ENCODE measurements around the gene ASCC1. TPM values are rescaled to one million over a fixed set of nuclear protein-coding genes. Genes with fewer than 3 reads are reported as not detected.
"Not testable (repeated sequence)": the region's sequence is repeated elsewhere in the genome, so short reads cannot be mapped to it uniquely, and the experiment has no call there.

ASCC1 gene
- total and polyA plus RNA-seq, 2 donors from 2014 or later, result 24.0 to 36.1 TPM

- H3K9ac ChIP-seq (ENCODE audit: low read length in 3 of 3); H3K4me3 ChIP-seq (ENCODE audit: low read length in 3 of 3); DNase-seq; H3K36me3 ChIP-seq (ENCODE audit: control insufficient read depth in 2 of 3, insufficient read depth in 3 of 3, low read length in 3 of 3); intact Hi-C loops (cut with DNase I); H3K27me3 ChIP-seq (ENCODE audit: control insufficient read depth, insufficient read depth, low read length); FAIRE-seq; H3K27ac ChIP-seq (ENCODE audit: low read depth in 2 of 2, low read length in 2 of 2); H3K9me3 ChIP-seq (ENCODE audit: control insufficient read depth in 2 of 3, insufficient read depth in 1 of 3, low read length in 3 of 3); H3K4me1 ChIP-seq (ENCODE audit: control insufficient read depth in 2 of 3, insufficient read depth in 2 of 3, low read depth in 1 of 3, low read length in 3 of 3): not testable (repeated sequence)
These were observed 68.8 kb downstream of the ASCC1 start for GRCh38 chr10:72147324-72147584.

- Histone ChIP-seq H3K4me1 (ENCODE audit: control insufficient read depth in 2 of 3, insufficient read depth in 2 of 3, low read depth in 1 of 3, low read length in 3 of 3) (peaks cover 0 to 2% (median 0%) of the 10 kb centered on the region in 3 donors), H3K27ac (ENCODE audit: low read depth in 2 of 2, low read length in 2 of 2) (no peak overlapping the region), H3K9me3 (ENCODE audit: control insufficient read depth in 2 of 3, insufficient read depth in 1 of 3, low read length in 3 of 3) (no peaks in the 10 kb centered on the region), H3K36me3 (ENCODE audit: control insufficient read depth in 2 of 3, insufficient read depth in 3 of 3, low read length in 3 of 3) (no peaks in the 10 kb centered on the region), H3K4me3 (ENCODE audit: low read length in 3 of 3) (no peak overlapping the region), H3K27me3 (ENCODE audit: control insufficient read depth, insufficient read depth, low read length) (no peaks in the 10 kb centered on the region), H3K9ac (ENCODE audit: low read length in 3 of 3) (no peak overlapping the region)
- intact Hi-C loops (cut with DNase I), result no loop called here
- DNase-seq (no peak), FAIRE-seq (no peak)
- TF ChIP-seq CTCF (IDR thresholded peaks at IDR 0.05; ENCODE audit: borderline replicate concordance, extremely low read depth, insufficient read depth), result no peak
These were observed 69.3 kb downstream of the ASCC1 start for GRCh38 chr10:72146559-72147323.

- no peak overlapping the region for H3K27ac ChIP-seq (ENCODE audit: low read depth in 2 of 2, low read length in 2 of 2)
- H3K4me3 ChIP-seq (ENCODE audit: low read length in 3 of 3), result no peak overlapping the region
- intact Hi-C loops (cut with DNase I), result no loop called here
- H3K4me1 ChIP-seq (ENCODE audit: control insufficient read depth in 2 of 3, insufficient read depth in 2 of 3, low read depth in 1 of 3, low read length in 3 of 3), result peaks cover 0 to 2% (median 0%) of the 10 kb centered on the region in 3 donors
- no peak for FAIRE-seq
- no peaks in the 10 kb centered on the region for H3K36me3 ChIP-seq (ENCODE audit: control insufficient read depth in 2 of 3, insufficient read depth in 3 of 3, low read length in 3 of 3)
- no peak overlapping the region for H3K9ac ChIP-seq (ENCODE audit: low read length in 3 of 3)
- no peak for TF ChIP-seq CTCF (IDR thresholded peaks at IDR 0.05; ENCODE audit: borderline replicate concordance, extremely low read depth, insufficient read depth)
- no peaks in the 10 kb centered on the region for H3K27me3 ChIP-seq (ENCODE audit: control insufficient read depth, insufficient read depth, low read length)
- H3K9me3 ChIP-seq (ENCODE audit: control insufficient read depth in 2 of 3, insufficient read depth in 1 of 3, low read length in 3 of 3), result no peaks in the 10 kb centered on the region
- peak in 4 of 5 donors; percentile 39 to 75 (median 50) for DNase-seq
These were observed 70.0 kb downstream of the ASCC1 start for GRCh38 chr10:72146071-72146470.

- Histone ChIP-seq H3K36me3 (ENCODE audit: control insufficient read depth in 2 of 3, insufficient read depth in 3 of 3, low read length in 3 of 3) (no peaks in the 10 kb centered on the region), H3K9ac (ENCODE audit: low read length in 3 of 3) (no peak overlapping the region), H3K4me1 (ENCODE audit: control insufficient read depth in 2 of 3, insufficient read depth in 2 of 3, low read depth in 1 of 3, low read length in 3 of 3) (peaks cover 0 to 2% (median 0%) of the 10 kb centered on the region in 3 donors), H3K4me3 (ENCODE audit: low read length in 3 of 3) (no peak overlapping the region), H3K9me3 (ENCODE audit: control insufficient read depth in 2 of 3, insufficient read depth in 1 of 3, low read length in 3 of 3) (no peaks in the 10 kb centered on the region), H3K27me3 (ENCODE audit: control insufficient read depth, insufficient read depth, low read length) (no peaks in the 10 kb centered on the region), H3K27ac (ENCODE audit: low read depth in 2 of 2, low read length in 2 of 2) (no peak overlapping the region)
- TF ChIP-seq CTCF (IDR thresholded peaks at IDR 0.05; ENCODE audit: borderline replicate concordance, extremely low read depth, insufficient read depth), result no peak
- DNase-seq (no peak), FAIRE-seq (no peak)
- intact Hi-C loops (cut with DNase I), result no loop called here
These were observed 70.4 kb downstream of the ASCC1 start for GRCh38 chr10:72145657-72146056.

Data from kidney (tissue), 14 donors.